HT-29 (cell line): ENCODE results near the gene ARID3B. TPM values are rescaled to one million over a fixed set of nuclear protein-coding genes. Genes with fewer than 3 reads are reported as not detected.

Experiments
- DNase-seq: peaks from one replicate; pipeline ENCODE4 v3.0.0-alpha.2; 2015; ENCODE audit warnings: low spot score
- total RNA-seq: library from RNA; depleted of rRNA; stranded (reverse); fragments of >200 nt; shearing (Covaris generic); gene quantifications from 2 replicates; pipeline ENCODE4 v1.2.3, GENCODE V29; 2014

Gene ARID3B
- total RNA-seq, 1 experiment from 2014 or later, result 4.4 TPM

GRCh38 chr15:74603789-74604705, 63.0 kb downstream of the ARID3B start:
- no peak for DNase-seq

- DNase-seq, result peak; percentile 9
Observed at GRCh38 chr15:74604983-74605794, 64.2 kb downstream of the ARID3B start.

- DNase-seq, result no peak
Observed at GRCh38 chr15:74605795-74606150, 64.8 kb downstream of the ARID3B start.

GRCh38 chr15:74608786-74609185, 67.8 kb downstream of the ARID3B start:
- DNase-seq, result no peak

- no peak for DNase-seq
Observed at GRCh38 chr15:74609938-74610301, 68.9 kb downstream of the ARID3B start.

- no peak for DNase-seq
Observed at GRCh38 chr15:74610302-74610951, 69.4 kb downstream of the ARID3B start.

GRCh38 chr15:74611341-74611740, 70.3 kb downstream of the ARID3B start:
- DNase-seq, result no peak

- no peak for DNase-seq
Observed at GRCh38 chr15:74611834-74612233, 70.8 kb downstream of the ARID3B start.

- DNase-seq, result no peak
Observed at GRCh38 chr15:74612677-74613076, 71.7 kb downstream of the ARID3B start.

GRCh38 chr15:74613089-74613952, 72.3 kb downstream of the ARID3B start:
- DNase-seq, result no peak

GRCh38 chr15:74613953-74614743, 73.1 kb downstream of the ARID3B start:
- peak; percentile 9 for DNase-seq

- DNase-seq, result peak; percentile 60
Observed at GRCh38 chr15:74614744-74615507, 73.9 kb downstream of the ARID3B start.

- DNase-seq, result peak; percentile 98
Observed at GRCh38 chr15:74615508-74616365, 74.7 kb downstream of the ARID3B start, which contains the start of gene CLK3. Gene CLK3 (plus strand): TSS chr15:74615836. CDS start chr15:74619197, 3,361 bp downstream.

GRCh38 chr15:74616366-74616939, 75.4 kb downstream of the ARID3B start:
- peak; percentile 83 for DNase-seq

GRCh38 chr15:74616996-74617395, 76.0 kb downstream of the ARID3B start:
- DNase-seq, result no peak

- no peak for DNase-seq
Observed at GRCh38 chr15:74618841-74619596, 78.0 kb downstream of the ARID3B start.

GRCh38 chr15:74619916-74620635, 79.1 kb downstream of the ARID3B start:
- DNase-seq, result no peak
